K562 (cell line): ENCODE data around the gene CHPF. TPM values are rescaled to one million over a fixed set of nuclear protein-coding genes. Genes with fewer than 3 reads are reported as not detected.
A peak's percentile ranks its signal among the peaks of the same experiment; 100 is the strongest.

Experiments
- ATF1 ChIP-seq, 2 experiments: fragments of 450-650 bp in 1 of 2; IDR thresholded peaks; 2 replicates each; pipeline ENCODE4 v1.6.1; 2016; ENCODE audit warnings: missing compliant biosample characterization in 1 of 2, missing genetic modification characterization in 1 of 2
- CREBBP ChIP-seq: IDR thresholded peaks from one replicate; pipeline ENCODE4 v1.6.1; 2012; ENCODE audit warnings: low read depth, mild to moderate bottlenecking, control low read depth, inconsistent platforms, low read length
- MCM3 ChIP-seq: fragments of 450-650 bp; IDR thresholded peaks from 2 replicates; pipeline ENCODE4 v1.6.1; 2016
- MECOM ChIP-seq: fragments of 250-450 bp; sonication (Bioruptor Pico); IDR thresholded peaks from 2 replicates; pipeline ENCODE4 v1.8.0; 2022; ENCODE audit warnings: inconsistent platforms
- MEF2D ChIP-seq: conservative IDR thresholded peaks from 2 replicates; pipeline ENCODE4 v1.6.1; 2016; ENCODE audit warnings: low read depth, missing genetic modification characterization, missing compliant biosample characterization
- MXI1 ChIP-seq: IDR thresholded peaks from 2 replicates; pipeline ENCODE4 v1.6.1; 2011; ENCODE audit warnings: low read depth, mild to moderate bottlenecking, improper control_type of control experiment, low read length
- NUFIP1 ChIP-seq: fragments of 450-650 bp; IDR thresholded peaks from 2 replicates; pipeline ENCODE4 v1.6.1; 2018; ENCODE audit not compliant: partially characterized antibody
- RBM14 ChIP-seq: fragments of 200-400 bp; formaldehyde crosslinking; IDR thresholded peaks from 2 replicates; pipeline ENCODE4 v1.6.1; 2018; ENCODE audit warnings: low read depth, mild to moderate bottlenecking, low read length, moderate library complexity, borderline replicate concordance; ENCODE audit not compliant: insufficient read depth
- RNF219 ChIP-seq: fragments of 250-450 bp; sonication (Bioruptor Pico); IDR thresholded peaks from 2 replicates; pipeline ENCODE4 v1.5.0; 2022; ENCODE audit warnings: mild to moderate bottlenecking
- SNRNP70 ChIP-seq: fragments of 200-400 bp; formaldehyde crosslinking; optimal IDR thresholded peaks from 2 replicates; pipeline ENCODE3; 2017; ENCODE audit warnings: low read depth, low read length
- SPI1 ChIP-seq: IDR thresholded peaks from 2 replicates; pipeline ENCODE4 v1.6.1; 2011; ENCODE audit warnings: low read depth, low read length, control low read depth, borderline replicate concordance
- TAF9B ChIP-seq: fragments of 450-650 bp; IDR thresholded peaks from 2 replicates; pipeline ENCODE4 v1.6.1; 2018; ENCODE audit warnings: mild to moderate bottlenecking; ENCODE audit not compliant: partially characterized antibody
- TEAD2 ChIP-seq: fragments of 450-650 bp; IDR thresholded peaks from 2 replicates; pipeline ENCODE4 v1.6.1; 2016; ENCODE audit warnings: missing genetic modification characterization, control low read depth, missing compliant biosample characterization
- ZBTB26 ChIP-seq: fragments of 450-650 bp; formaldehyde crosslinking; IDR thresholded peaks from 2 replicates; pipeline ENCODE4 v1.4.0; 2022; ENCODE audit warnings: missing genetic modification characterization
- ZBTB7A ChIP-seq: IDR thresholded peaks from 2 replicates; pipeline ENCODE4 v1.6.1; 2011; ENCODE audit warnings: low read depth, mild to moderate bottlenecking, low read length, moderate library complexity, borderline replicate concordance; ENCODE audit not compliant: control insufficient read depth
- ZNF146 ChIP-seq: IDR thresholded peaks from one replicate; pipeline ENCODE4 v1.6.1; 2018; ENCODE audit warnings: missing compliant biosample characterization; ENCODE audit not compliant: unreplicated experiment
- ZNF224 ChIP-seq: sonication (generic); formaldehyde crosslinking; IDR thresholded peaks from 2 replicates; pipeline ENCODE4 v1.8.0; 2022; ENCODE audit warnings: mild to moderate bottlenecking, missing genetic modification reagents
- ZNF274 ChIP-seq: IDR thresholded peaks from 2 replicates; pipeline ENCODE4 v1.6.1; 2011; ENCODE audit warnings: low read depth, mild to moderate bottlenecking, low read length, moderate library complexity, borderline replicate concordance
- ZNF551 ChIP-seq: fragments of 250-450 bp; sonication (Bioruptor Pico); IDR thresholded peaks from 2 replicates; pipeline ENCODE4 v1.5.0; 2021; ENCODE audit warnings: mild to moderate bottlenecking, moderate library complexity
- ZNF766 ChIP-seq: fragments of 200-800 bp; sonication (Bioruptor generic); conservative IDR thresholded peaks from 2 replicates; pipeline ENCODE4 v1.6.1; 2016; ENCODE audit warnings: missing genetic modification characterization, missing compliant biosample characterization
- polyA plus RNA-seq, 8 experiments: library from polyadenylated mRNA; depleted of rRNA in 4 of 8; stranded (reverse) in 5 of 8; unstranded in 3 of 8; fragments of >200 nt; fragmentation: Nextera tagmentation in 2 of 8; fragmentation: Illumina TruSeq in 1 of 8; extraction: Ambion mirVana in 2 of 8; extraction: Trizol in 1 of 8; gene quantifications; 2 replicates each; pipeline versions ENCODE4 v1.2.1 to v1.2.3, GENCODE V29; 2011 to 2014; ENCODE audit warnings: inconsistent platforms in 1 of 8, missing spikeins in 1 of 8
- total RNA-seq, 7 experiments: library from RNA; depleted of rRNA in 6 of 7; stranded (reverse); fragments of >200 nt in 6 of 7; fragmentation: Illumina TruSeq in 2 of 7; extraction: Trizol in 2 of 7; gene quantifications; 2 replicates each; pipeline versions ENCODE4 v1.2.1 to v1.2.3, GENCODE V29; 2011 to 2021; ENCODE audit warnings: low replicate concordance in 1 of 7
- TF ChIP-seq, protein P1 (sequence below): sonication (generic); formaldehyde crosslinking; IDR thresholded peaks from 2 replicates; pipeline ENCODE4 v1.9.0; 2022; ENCODE audit warnings: mild to moderate bottlenecking, missing genetic modification reagents
- TF ChIP-seq, protein P2 (sequence below): sonication (generic); formaldehyde crosslinking; IDR thresholded peaks from 2 replicates; pipeline ENCODE4 v1.8.0; 2023; ENCODE audit warnings: mild to moderate bottlenecking, missing genetic modification reagents

CHPF gene
- total and polyA plus RNA-seq, 9 of the 15 experiments (the other 6 are each of a cell fraction or from before 2014, with no cell fraction given), result 0.15 to 57.2 (median 7.9) TPM

DNA sequence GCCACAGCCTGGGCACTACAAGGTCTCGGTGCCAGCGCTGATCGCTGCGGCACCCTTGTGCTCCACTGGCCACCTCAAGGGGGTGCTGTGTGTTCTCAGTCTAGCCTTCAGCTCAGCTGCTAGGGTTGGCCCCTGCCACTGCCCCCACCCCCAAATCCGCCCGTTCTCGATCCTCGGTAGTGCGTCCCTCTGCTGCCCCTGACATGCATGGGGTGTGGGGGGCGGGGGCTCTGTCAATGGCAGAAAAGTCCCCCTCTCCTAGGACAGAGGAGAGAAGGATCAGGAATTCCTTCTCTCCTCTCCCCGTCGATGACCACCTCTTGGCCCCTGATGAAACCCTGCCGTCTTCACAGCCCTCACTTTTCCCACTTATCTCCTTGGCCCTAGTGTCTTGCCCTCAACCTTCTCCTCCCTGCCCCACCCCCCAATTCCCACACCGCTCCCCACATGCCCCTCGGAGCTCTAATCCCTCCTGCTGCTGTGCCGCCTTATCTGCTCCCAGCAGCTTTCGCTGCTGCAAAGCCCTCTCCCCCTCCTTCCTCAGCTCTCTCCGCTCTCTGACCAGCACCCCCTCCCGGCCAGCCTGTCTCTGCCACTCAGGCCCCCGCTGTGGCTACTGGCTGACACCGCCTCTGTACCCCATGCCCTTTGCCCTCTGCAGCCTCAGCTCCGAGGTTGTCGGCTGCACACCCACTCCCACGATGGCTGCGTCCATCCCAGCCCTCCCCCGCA is 33.7 kb downstream of the CHPF start (continued):
- TF ChIP-seq ZNF146, result no peak
- TF ChIP-seq CREBBP, result no peak
- no peak for TF ChIP-seq NUFIP1
- 0 out of 2 replicates have a peak, but pooled peaks have one; percentile 18 for TF ChIP-seq MECOM (CRISPR knock-in tag)
- no peak for TF ChIP-seq RBM14
- TF ChIP-seq MCM3, result no peak
- TF ChIP-seq ATF1 (CRISPR knock-in tag; IDR thresholded peaks at IDR 0.05), result no peak
- TF ChIP-seq ATF1 (tag; IDR thresholded peaks at IDR 0.05), result peak; percentile 63; the same call in 1 of the 2 replicates
- TF ChIP-seq MXI1, result no peak
- TF ChIP-seq ZNF766 (CRISPR knock-in tag), result peak; percentile 63
- peak; percentile 61 for TF ChIP-seq TAF9B
- TF ChIP-seq, protein P1, sequence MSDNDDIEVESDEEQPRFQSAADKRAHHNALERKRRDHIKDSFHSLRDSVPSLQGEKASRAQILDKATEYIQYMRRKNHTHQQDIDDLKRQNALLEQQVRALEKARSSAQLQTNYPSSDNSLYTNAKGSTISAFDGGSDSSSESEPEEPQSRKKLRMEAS (CRISPR knock-in tag), result peak; percentile 71
- no peak for TF ChIP-seq ZNF224 (CRISPR knock-in tag)
- TF ChIP-seq SNRNP70, result no peak
- no peak for TF ChIP-seq ZNF274
- TF ChIP-seq ZBTB7A, result peak; percentile 95
- no peak for TF ChIP-seq ZBTB26 (CRISPR knock-in tag)
- TF ChIP-seq RNF219, result no peak
- no peak for TF ChIP-seq SPI1
- no peak for TF ChIP-seq ZNF551 (CRISPR knock-in tag)
- TF ChIP-seq, protein P2, sequence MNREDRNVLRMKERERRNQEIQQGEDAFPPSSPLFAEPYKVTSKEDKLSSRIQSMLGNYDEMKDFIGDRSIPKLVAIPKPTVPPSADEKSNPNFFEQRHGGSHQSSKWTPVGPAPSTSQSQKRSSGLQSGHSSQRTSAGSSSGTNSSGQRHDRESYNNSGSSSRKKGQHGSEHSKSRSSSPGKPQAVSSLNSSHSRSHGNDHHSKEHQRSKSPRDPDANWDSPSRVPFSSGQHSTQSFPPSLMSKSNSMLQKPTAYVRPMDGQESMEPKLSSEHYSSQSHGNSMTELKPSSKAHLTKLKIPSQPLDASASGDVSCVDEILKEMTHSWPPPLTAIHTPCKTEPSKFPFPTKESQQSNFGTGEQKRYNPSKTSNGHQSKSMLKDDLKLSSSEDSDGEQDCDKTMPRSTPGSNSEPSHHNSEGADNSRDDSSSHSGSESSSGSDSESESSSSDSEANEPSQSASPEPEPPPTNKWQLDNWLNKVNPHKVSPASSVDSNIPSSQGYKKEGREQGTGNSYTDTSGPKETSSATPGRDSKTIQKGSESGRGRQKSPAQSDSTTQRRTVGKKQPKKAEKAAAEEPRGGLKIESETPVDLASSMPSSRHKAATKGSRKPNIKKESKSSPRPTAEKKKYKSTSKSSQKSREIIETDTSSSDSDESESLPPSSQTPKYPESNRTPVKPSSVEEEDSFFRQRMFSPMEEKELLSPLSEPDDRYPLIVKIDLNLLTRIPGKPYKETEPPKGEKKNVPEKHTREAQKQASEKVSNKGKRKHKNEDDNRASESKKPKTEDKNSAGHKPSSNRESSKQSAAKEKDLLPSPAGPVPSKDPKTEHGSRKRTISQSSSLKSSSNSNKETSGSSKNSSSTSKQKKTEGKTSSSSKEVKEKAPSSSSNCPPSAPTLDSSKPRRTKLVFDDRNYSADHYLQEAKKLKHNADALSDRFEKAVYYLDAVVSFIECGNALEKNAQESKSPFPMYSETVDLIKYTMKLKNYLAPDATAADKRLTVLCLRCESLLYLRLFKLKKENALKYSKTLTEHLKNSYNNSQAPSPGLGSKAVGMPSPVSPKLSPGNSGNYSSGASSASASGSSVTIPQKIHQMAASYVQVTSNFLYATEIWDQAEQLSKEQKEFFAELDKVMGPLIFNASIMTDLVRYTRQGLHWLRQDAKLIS (CRISPR knock-in tag), result peak; percentile 83
- TF ChIP-seq TEAD2 (tag), result no peak
- peak; percentile 52 for TF ChIP-seq MEF2D (tag)
